Measurements from ENCODE around the gene OR4E2. TPM values are rescaled to one million over a fixed set of nuclear protein-coding genes. Genes with fewer than 3 reads are reported as not detected.

The OR4E2 gene
- total and polyA plus RNA-seq, 2 experiments from 2014 or later: not detected

- peaks cover 8% of the 10 kb centered on the region for H3K4me1 ChIP-seq (ENCODE audit: insufficient read depth)
- DNase-seq (ENCODE audit: low spot score): no peak
- H3K4me2 ChIP-seq: peak overlapping the region; percentile 42
- H3K36me3 ChIP-seq (replicated peaks; ENCODE audit: insufficient read depth, low read depth): no peaks in the 10 kb centered on the region
- H3K79me2 ChIP-seq: no peaks in the 10 kb centered on the region
- no peaks in the 10 kb centered on the region for H3K9me3 ChIP-seq (ENCODE audit: low read depth)
- 45% methylated on average over 2 of the region's 2 CpGs for WGBS (ENCODE audit: low lambda C conversion rate, missing lambda C conversion rate)
- no peaks in the 10 kb centered on the region for H3K9me2 ChIP-seq (replicated peaks; ENCODE audit: insufficient read depth)
- TF ChIP-seq EZH2phosphoT487 (IDR thresholded peaks at IDR 0.05; ENCODE audit: low read depth, severe bottlenecking, unreplicated experiment): no peak
- TF ChIP-seq, protein P1, sequence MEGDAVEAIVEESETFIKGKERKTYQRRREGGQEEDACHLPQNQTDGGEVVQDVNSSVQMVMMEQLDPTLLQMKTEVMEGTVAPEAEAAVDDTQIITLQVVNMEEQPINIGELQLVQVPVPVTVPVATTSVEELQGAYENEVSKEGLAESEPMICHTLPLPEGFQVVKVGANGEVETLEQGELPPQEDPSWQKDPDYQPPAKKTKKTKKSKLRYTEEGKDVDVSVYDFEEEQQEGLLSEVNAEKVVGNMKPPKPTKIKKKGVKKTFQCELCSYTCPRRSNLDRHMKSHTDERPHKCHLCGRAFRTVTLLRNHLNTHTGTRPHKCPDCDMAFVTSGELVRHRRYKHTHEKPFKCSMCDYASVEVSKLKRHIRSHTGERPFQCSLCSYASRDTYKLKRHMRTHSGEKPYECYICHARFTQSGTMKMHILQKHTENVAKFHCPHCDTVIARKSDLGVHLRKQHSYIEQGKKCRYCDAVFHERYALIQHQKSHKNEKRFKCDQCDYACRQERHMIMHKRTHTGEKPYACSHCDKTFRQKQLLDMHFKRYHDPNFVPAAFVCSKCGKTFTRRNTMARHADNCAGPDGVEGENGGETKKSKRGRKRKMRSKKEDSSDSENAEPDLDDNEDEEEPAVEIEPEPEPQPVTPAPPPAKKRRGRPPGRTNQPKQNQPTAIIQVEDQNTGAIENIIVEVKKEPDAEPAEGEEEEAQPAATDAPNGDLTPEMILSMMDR (IDR thresholded peaks at IDR 0.05; ENCODE audit: poor library complexity): no peak
- TF ChIP-seq EZH2 (IDR thresholded peaks at IDR 0.05; ENCODE audit: borderline replicate concordance): no peak
- H3K4me3 ChIP-seq: no peak overlapping the region
- peak overlapping the region; percentile 55 for H3K27ac ChIP-seq
- H2AFZ ChIP-seq: no peak overlapping the region
- H3K27me3 ChIP-seq: no peaks in the 10 kb centered on the region
- H4K20me1 ChIP-seq (ENCODE audit: insufficient read depth, poor library complexity, severe bottlenecking): no peaks in the 10 kb centered on the region
Observed at GRCh38 chr14:21703357-21704326, 50.0 kb downstream of the OR4E2 start.

DNA sequence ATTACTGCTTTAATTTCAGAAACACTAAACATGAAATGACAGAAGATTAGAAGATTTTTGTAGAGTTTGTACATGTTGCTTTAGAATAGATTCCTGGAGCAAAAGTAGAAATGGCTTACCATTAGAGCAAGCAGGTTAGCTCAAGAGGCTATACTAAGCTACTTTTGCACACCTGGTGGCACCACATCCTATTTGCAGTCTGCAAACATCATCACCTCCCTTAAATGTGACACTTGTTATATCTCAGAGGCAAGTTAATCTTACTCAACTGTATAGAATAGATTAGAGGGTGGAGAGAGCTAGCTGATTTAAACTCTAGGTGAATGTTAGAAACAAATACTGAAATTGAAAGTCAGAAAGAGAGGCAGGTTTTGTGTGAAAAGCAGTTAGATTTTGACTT, 50.7 kb downstream of the OR4E2 start:
- TF ChIP-seq, protein P1 (IDR thresholded peaks at IDR 0.05; ENCODE audit: poor library complexity): no peak
- TF ChIP-seq EZH2phosphoT487 (IDR thresholded peaks at IDR 0.05; ENCODE audit: low read depth, severe bottlenecking, unreplicated experiment): no peak
- no peak for TF ChIP-seq EZH2 (IDR thresholded peaks at IDR 0.05; ENCODE audit: borderline replicate concordance)
- no peaks in the 10 kb centered on the region for H3K27me3 ChIP-seq
- H4K20me1 ChIP-seq (ENCODE audit: insufficient read depth, poor library complexity, severe bottlenecking): no peaks in the 10 kb centered on the region
- no peaks in the 10 kb centered on the region for H3K36me3 ChIP-seq (replicated peaks; ENCODE audit: insufficient read depth, low read depth)
- H3K4me1 ChIP-seq (ENCODE audit: insufficient read depth): peaks cover 8% of the 10 kb centered on the region
- DNase-seq (ENCODE audit: low spot score): no peak
- no peak overlapping the region for H2AFZ ChIP-seq
- peak overlapping the region; percentile 55 for H3K27ac ChIP-seq
- no peaks in the 10 kb centered on the region for H3K9me2 ChIP-seq (replicated peaks; ENCODE audit: insufficient read depth)
- H3K4me2 ChIP-seq: peak overlapping the region; percentile 42
- H3K9me3 ChIP-seq (ENCODE audit: low read depth): no peaks in the 10 kb centered on the region
- no peak overlapping the region for H3K4me3 ChIP-seq
- H3K79me2 ChIP-seq: no peaks in the 10 kb centered on the region

DNA sequence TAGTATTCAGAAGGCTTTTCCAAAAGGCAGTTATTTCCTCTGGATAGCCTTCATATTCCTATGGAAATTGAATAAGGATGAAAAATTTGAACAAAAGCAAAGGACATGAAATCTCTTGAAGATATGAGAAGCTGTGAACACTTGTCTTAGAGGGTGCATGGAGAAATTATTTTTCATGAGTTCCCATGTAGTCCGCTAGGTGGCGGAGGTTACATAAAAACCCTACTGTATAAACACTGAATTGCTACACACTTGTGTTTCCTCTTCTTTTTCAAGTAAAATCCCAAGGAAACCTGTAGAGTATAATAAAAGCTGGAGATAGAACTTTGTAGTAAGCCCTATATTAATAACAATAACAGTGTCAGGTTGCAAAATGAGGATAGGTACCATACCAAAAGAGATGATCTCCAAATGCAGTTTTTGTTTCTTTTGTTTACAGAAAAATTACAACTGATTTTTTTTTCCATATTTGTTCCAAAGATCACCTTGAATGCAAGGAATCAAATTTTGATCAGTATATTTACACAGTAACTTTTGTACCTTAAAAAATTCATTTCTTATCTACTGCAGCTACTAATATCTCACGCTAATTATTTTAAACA, 57.8 kb downstream of the OR4E2 start:
- no peak overlapping the region for H3K4me2 ChIP-seq
- H3K9me3 ChIP-seq (ENCODE audit: low read depth): no peaks in the 10 kb centered on the region
- DNase-seq (ENCODE audit: low spot score): peak; percentile 68
- TF ChIP-seq EZH2 (IDR thresholded peaks at IDR 0.05; ENCODE audit: borderline replicate concordance): no peak
- TF ChIP-seq, protein P1 (IDR thresholded peaks at IDR 0.05; ENCODE audit: poor library complexity): peak; percentile 68
- TF ChIP-seq EZH2phosphoT487 (IDR thresholded peaks at IDR 0.05; ENCODE audit: low read depth, severe bottlenecking, unreplicated experiment): no peak
- WGBS (ENCODE audit: low lambda C conversion rate, missing lambda C conversion rate): 31% methylated on average over 3 of the region's 3 CpGs
- H3K27ac ChIP-seq: no peak overlapping the region
- no peak overlapping the region for H3K4me3 ChIP-seq
- no peak overlapping the region for H2AFZ ChIP-seq
- H3K79me2 ChIP-seq: no peaks in the 10 kb centered on the region
- H3K9me2 ChIP-seq (replicated peaks; ENCODE audit: insufficient read depth): no peaks in the 10 kb centered on the region
- H3K27me3 ChIP-seq: no peaks in the 10 kb centered on the region
- H3K4me1 ChIP-seq (ENCODE audit: insufficient read depth): no peaks in the 10 kb centered on the region
- H3K36me3 ChIP-seq (replicated peaks; ENCODE audit: insufficient read depth, low read depth): no peaks in the 10 kb centered on the region
- no peaks in the 10 kb centered on the region for H4K20me1 ChIP-seq (ENCODE audit: insufficient read depth, poor library complexity, severe bottlenecking)
